ENCODE data around the gene NUP54. TPM values are rescaled to one million over a fixed set of nuclear protein-coding genes. Genes with fewer than 3 reads are reported as not detected.

Gene NUP54
- total RNA-seq, 4 donors from 2014 or later = 37.7 to 49.7 (median 48.8) TPM

- WGBS, 2 donors = 94% methylated on average over 2 of the region's 2 CpGs
- Histone ChIP-seq H3K27me3 (no peaks in the 10 kb centered on the region), H3K4me1 (peaks cover 0 to 4% of the 10 kb centered on the region in 2 donors), H3K4me3 (replicated peaks in 1 of 3) (no peak overlapping the region), H3K9me3 (no peaks in the 10 kb centered on the region), H3K36me3 (no peaks in the 10 kb centered on the region), H3K27ac (no peak overlapping the region)
- intact Hi-C loops (cut with DNase I) = no loop called here
- TF ChIP-seq POLR2A (IDR thresholded peaks at IDR 0.05) = no peak
- DNase-seq = no peak
Measured at GRCh38 chr4:76088719-76089118, 59.5 kb downstream of the NUP54 start.

GRCh38 chr4:76087007-76087769 is 61.0 kb downstream of the NUP54 start:
- Histone ChIP-seq H3K4me1 (peaks cover 0 to 4% of the 10 kb centered on the region in 2 donors), H3K27me3 (no peaks in the 10 kb centered on the region), H3K9me3 (no peaks in the 10 kb centered on the region), H3K27ac (no peak overlapping the region), H3K36me3 (no peaks in the 10 kb centered on the region), H3K4me3 (replicated peaks in 1 of 3) (no peak overlapping the region)
- TF ChIP-seq CTCF (IDR thresholded peaks at IDR 0.05) (peak in 4 of 6 experiments; percentile 37 to 56 (median 52)), POLR2A (IDR thresholded peaks at IDR 0.05) (no peak)
- intact Hi-C loops (cut with DNase I) = no loop called here
- DNase-seq = peak; percentile 66 to 67
- WGBS, 2 donors = 24 to 33% methylated on average over 13 of the region's 13 CpGs

GRCh38 chr4:76084542-76084941 is 63.7 kb downstream of the NUP54 start:
- no peaks in the 10 kb centered on the region for H3K27me3 ChIP-seq
- DNase-seq = no peak
- H3K4me3 ChIP-seq (replicated peaks in 1 of 3) = no peak overlapping the region
- no peaks in the 10 kb centered on the region for H3K36me3 ChIP-seq
- H3K4me1 ChIP-seq = peaks cover 0 to 4% of the 10 kb centered on the region in 2 donors
- intact Hi-C loops (cut with DNase I) = no loop called here
- WGBS, 2 donors = 90 to 92% methylated on average over 1 of the region's 1 CpG
- TF ChIP-seq POLR2A (IDR thresholded peaks at IDR 0.05) (no peak), CTCF (IDR thresholded peaks at IDR 0.05) (no peak)
- H3K27ac ChIP-seq = no peak overlapping the region
- no peaks in the 10 kb centered on the region for H3K9me3 ChIP-seq

- H3K9me3 ChIP-seq = no peaks in the 10 kb centered on the region
- TF ChIP-seq CTCF (IDR thresholded peaks at IDR 0.05) (no peak), POLR2A (IDR thresholded peaks at IDR 0.05) (no peak)
- H3K4me1 ChIP-seq = peaks cover 0 to 4% of the 10 kb centered on the region in 2 donors
- no peaks in the 10 kb centered on the region for H3K36me3 ChIP-seq
- H3K27me3 ChIP-seq = no peaks in the 10 kb centered on the region
- H3K4me3 ChIP-seq (replicated peaks in 1 of 3) = no peak overlapping the region
- intact Hi-C loops (cut with DNase I) = no loop called here
- DNase-seq = no peak
- 88 to 90% methylated on average over 3 of the region's 3 CpGs for WGBS, 2 donors
- H3K27ac ChIP-seq = no peak overlapping the region
Measured at GRCh38 chr4:76083386-76083988, 64.7 kb downstream of the NUP54 start.

- Histone ChIP-seq H3K4me1 (no peaks in the 10 kb centered on the region), H3K27ac (no peak overlapping the region), H3K27me3 (no peaks in the 10 kb centered on the region), H3K36me3 (no peaks in the 10 kb centered on the region), H3K4me3 (replicated peaks in 1 of 3) (no peak overlapping the region), H3K9me3 (no peaks in the 10 kb centered on the region)
- DNase-seq = no peak
- TF ChIP-seq POLR2A (IDR thresholded peaks at IDR 0.05) (no peak), CTCF (IDR thresholded peaks at IDR 0.05) (no peak)
- intact Hi-C loops (cut with DNase I) = no loop called here
- 61 to 77% methylated on average over 4 of the region's 4 CpGs for WGBS, 2 donors
Measured at GRCh38 chr4:76078033-76078613, 70.1 kb downstream of the NUP54 start.
